Hematopoietic multipotent progenitor cell treated with erythropoietin and hydrocortisone succinate and interleukin-3 and kit ligand, for 4 days (in vitro differentiated cells): Measurements from ENCODE around the gene ENO4.

Experiments used
- DNase-seq: peaks from one replicate; pipeline ENCODE4 v3.0.0-alpha.2; 2015

ENO4 gene

GRCh38 chr10:116831790-116832189 lies 17.5 kb upstream of the ENO4 start:
- no peak for DNase-seq

- no peak for DNase-seq
Observed at GRCh38 chr10:116833986-116834985, 15.0 kb upstream of the ENO4 start.

- DNase-seq = no peak
Observed at GRCh38 chr10:116835658-116836057, 13.6 kb upstream of the ENO4 start.

GRCh38 chr10:116836083-116836482 lies 13.2 kb upstream of the ENO4 start:
- DNase-seq = no peak

GRCh38 chr10:116836902-116837523 lies 12.3 kb upstream of the ENO4 start:
- DNase-seq = peak; percentile 7

- DNase-seq = no peak
Observed at GRCh38 chr10:116838143-116838725, 11.1 kb upstream of the ENO4 start.

- DNase-seq = no peak
Observed at GRCh38 chr10:116840389-116841075, 8.8 kb upstream of the ENO4 start.

GRCh38 chr10:116845823-116846222 lies 3.5 kb upstream of the ENO4 start:
- DNase-seq = no peak

GRCh38 chr10:116848032-116848943 lies 1.0 kb upstream of the ENO4 start:
- DNase-seq = peak; percentile 38

- no peak for DNase-seq
Observed at GRCh38 chr10:116848944-116849247, 403 bp upstream of the ENO4 start.

GRCh38 chr10:116850058-116850611 lies 836 bp downstream of the ENO4 start:
- DNase-seq = no peak

GRCh38 chr10:116852246-116852645 lies 2.9 kb downstream of the ENO4 start:
- no peak for DNase-seq

GRCh38 chr10:116853287-116853686 lies 4.0 kb downstream of the ENO4 start:
- no peak for DNase-seq

GRCh38 chr10:116853701-116854100 lies 4.4 kb downstream of the ENO4 start:
- no peak for DNase-seq

- DNase-seq = no peak
Observed at GRCh38 chr10:116857156-116857555, 7.9 kb downstream of the ENO4 start.

- DNase-seq = no peak
Observed at GRCh38 chr10:116861796-116862195, 12.5 kb downstream of the ENO4 start.

- no peak for DNase-seq
Observed at GRCh38 chr10:116864436-116864835, 15.1 kb downstream of the ENO4 start.

- DNase-seq = no peak
Observed at GRCh38 chr10:116866066-116866465, 16.8 kb downstream of the ENO4 start.

GRCh38 chr10:116866987-116867595 lies 17.8 kb downstream of the ENO4 start:
- DNase-seq = no peak

- DNase-seq = no peak
Observed at GRCh38 chr10:116868198-116868676, 18.9 kb downstream of the ENO4 start.

GRCh38 chr10:116868722-116869121 lies 19.4 kb downstream of the ENO4 start:
- DNase-seq = no peak
